ENCODE data around the gene EPHB1. TPM values are rescaled to one million over a fixed set of nuclear protein-coding genes. Genes with fewer than 3 reads are reported as not detected.

Gene EPHB1
- total RNA-seq, 1 donor from 2014 or later: 0.53 TPM

DNA sequence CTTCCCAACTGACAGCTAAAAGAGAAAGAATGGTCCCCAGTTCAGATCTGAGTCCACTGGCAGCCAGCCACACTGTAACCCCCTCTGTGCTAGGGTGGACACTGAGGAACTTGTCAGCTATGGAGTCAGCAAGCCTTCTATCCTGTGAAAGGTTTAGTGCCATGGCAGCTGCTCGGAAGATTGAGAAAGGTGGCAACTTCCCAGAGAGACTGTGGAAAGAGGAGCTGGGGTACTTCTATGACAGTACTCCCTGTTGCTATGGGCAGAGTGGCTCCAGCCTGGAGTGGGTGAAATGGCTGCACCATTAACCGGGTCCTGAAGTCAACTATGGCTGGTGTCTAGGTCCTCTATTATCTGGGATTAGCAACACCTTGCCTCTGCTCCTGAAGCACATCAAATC is 447.2 kb downstream of the EPHB1 start:
- Histone ChIP-seq H3K27me3 (no peaks in the 10 kb centered on the region), H3K9me3 (no peaks in the 10 kb centered on the region), H3K4me1 (no peaks in the 10 kb centered on the region), H3K36me3 (no peaks in the 10 kb centered on the region), H3K4me3 (no peak overlapping the region), H3K27ac (no peak overlapping the region)
- TF ChIP-seq, protein P1, sequence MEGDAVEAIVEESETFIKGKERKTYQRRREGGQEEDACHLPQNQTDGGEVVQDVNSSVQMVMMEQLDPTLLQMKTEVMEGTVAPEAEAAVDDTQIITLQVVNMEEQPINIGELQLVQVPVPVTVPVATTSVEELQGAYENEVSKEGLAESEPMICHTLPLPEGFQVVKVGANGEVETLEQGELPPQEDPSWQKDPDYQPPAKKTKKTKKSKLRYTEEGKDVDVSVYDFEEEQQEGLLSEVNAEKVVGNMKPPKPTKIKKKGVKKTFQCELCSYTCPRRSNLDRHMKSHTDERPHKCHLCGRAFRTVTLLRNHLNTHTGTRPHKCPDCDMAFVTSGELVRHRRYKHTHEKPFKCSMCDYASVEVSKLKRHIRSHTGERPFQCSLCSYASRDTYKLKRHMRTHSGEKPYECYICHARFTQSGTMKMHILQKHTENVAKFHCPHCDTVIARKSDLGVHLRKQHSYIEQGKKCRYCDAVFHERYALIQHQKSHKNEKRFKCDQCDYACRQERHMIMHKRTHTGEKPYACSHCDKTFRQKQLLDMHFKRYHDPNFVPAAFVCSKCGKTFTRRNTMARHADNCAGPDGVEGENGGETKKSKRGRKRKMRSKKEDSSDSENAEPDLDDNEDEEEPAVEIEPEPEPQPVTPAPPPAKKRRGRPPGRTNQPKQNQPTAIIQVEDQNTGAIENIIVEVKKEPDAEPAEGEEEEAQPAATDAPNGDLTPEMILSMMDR (IDR thresholded peaks at IDR 0.05): no peak
- intact Hi-C loops (cut with DNase I): no loop called here
- no peak for DNase-seq (ENCODE audit: low spot score in 2 of 2)

DNA sequence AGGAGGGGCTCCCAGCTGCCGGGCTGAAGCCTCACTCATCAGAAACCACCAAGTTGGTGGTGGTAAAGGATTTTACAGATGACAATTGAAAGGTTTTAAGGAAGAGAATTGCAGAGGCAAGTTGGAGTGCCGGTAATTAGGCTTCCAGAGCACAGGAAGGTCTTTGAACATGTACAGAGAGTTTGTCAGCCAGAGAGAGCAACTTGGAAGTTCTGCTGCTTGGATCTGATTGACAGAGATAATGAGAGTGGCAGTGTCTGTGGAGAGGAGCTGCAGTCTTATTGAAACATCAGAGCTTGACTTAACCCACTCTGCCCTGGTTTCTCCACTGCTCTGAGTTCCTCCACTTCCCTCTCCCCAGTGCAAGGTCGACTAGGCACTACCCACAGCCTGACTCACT is 448.6 kb downstream of the EPHB1 start:
- H3K36me3 ChIP-seq: no peaks in the 10 kb centered on the region
- no peak for DNase-seq (ENCODE audit: low spot score in 2 of 2)
- TF ChIP-seq, protein P1 (IDR thresholded peaks at IDR 0.05): no peak
- H3K27me3 ChIP-seq: no peaks in the 10 kb centered on the region
- H3K4me1 ChIP-seq: no peaks in the 10 kb centered on the region
- H3K9me3 ChIP-seq: no peaks in the 10 kb centered on the region
- H3K4me3 ChIP-seq: no peak overlapping the region
- intact Hi-C loops (cut with DNase I): no loop called here
- no peak overlapping the region for H3K27ac ChIP-seq

DNA sequence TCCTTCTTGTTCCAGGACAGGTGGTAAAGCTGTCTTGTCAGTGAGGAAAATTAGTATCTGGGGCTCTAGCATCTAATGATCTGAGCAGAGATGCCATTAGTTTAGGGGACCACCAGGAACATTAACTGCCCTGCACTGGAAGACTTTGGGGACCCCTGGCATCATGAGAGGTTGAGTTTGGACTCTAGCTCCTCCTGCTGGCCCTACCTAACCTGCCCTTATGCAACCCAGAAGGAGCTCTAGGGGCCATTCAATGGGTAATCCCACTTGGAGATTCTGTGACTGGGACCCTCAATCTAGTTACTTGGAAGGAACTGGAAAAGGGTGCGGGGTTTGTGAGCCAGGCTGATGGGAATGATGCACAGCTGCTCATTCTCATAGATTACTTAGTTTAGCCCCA is 451.0 kb downstream of the EPHB1 start:
- DNase-seq (ENCODE audit: low spot score in 2 of 2): no peak
- no peaks in the 10 kb centered on the region for H3K9me3 ChIP-seq
- H3K4me3 ChIP-seq: no peak overlapping the region
- H3K4me1 ChIP-seq: no peaks in the 10 kb centered on the region
- H3K36me3 ChIP-seq: no peaks in the 10 kb centered on the region
- no peak overlapping the region for H3K27ac ChIP-seq
- intact Hi-C loops (cut with DNase I): no loop called here
- H3K27me3 ChIP-seq: no peaks in the 10 kb centered on the region
- TF ChIP-seq, protein P1 (IDR thresholded peaks at IDR 0.05): no peak

DNA sequence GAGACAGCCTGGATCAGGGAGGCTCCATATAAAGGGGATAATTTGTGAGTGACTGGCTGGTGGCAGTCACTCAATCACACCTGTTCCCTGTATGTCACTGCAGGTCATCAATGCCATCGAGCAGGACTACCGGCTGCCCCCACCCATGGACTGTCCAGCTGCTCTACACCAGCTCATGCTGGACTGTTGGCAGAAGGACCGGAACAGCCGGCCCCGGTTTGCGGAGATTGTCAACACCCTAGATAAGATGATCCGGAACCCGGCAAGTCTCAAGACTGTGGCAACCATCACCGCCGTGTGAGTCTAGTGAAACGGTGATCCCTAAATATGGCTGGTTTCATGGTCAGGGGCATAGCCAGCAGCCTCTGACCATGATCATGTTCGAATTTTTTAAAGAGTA is 453.2 kb downstream of the EPHB1 start:
- Histone ChIP-seq H3K36me3 (no peaks in the 10 kb centered on the region), H3K27me3 (no peaks in the 10 kb centered on the region), H3K4me3 (no peak overlapping the region), H3K4me1 (no peaks in the 10 kb centered on the region), H3K27ac (no peak overlapping the region), H3K9me3 (no peaks in the 10 kb centered on the region)
- DNase-seq (ENCODE audit: low spot score in 2 of 2): no peak
- intact Hi-C loops (cut with DNase I): no loop called here
- TF ChIP-seq, protein P1 (IDR thresholded peaks at IDR 0.05): no peak

DNA sequence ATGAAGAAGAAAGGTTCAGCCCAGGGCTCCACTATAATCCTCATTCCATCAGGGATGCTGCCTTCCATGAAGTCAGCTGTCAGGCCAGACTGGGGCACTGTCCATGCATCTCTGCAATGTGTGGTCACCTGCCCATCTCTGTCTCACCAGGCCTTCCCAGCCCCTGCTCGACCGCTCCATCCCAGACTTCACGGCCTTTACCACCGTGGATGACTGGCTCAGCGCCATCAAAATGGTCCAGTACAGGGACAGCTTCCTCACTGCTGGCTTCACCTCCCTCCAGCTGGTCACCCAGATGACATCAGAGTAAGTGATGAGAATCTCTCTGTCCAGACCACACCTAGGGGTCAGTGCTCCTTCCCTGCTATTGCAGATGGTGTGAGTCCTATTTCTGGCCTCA is 454.1 kb downstream of the EPHB1 start:
- no peak for DNase-seq (ENCODE audit: low spot score in 2 of 2)
- Histone ChIP-seq H3K4me1 (no peaks in the 10 kb centered on the region), H3K9me3 (no peaks in the 10 kb centered on the region), H3K36me3 (no peaks in the 10 kb centered on the region), H3K4me3 (no peak overlapping the region), H3K27ac (no peak overlapping the region), H3K27me3 (no peaks in the 10 kb centered on the region)
- TF ChIP-seq, protein P1 (IDR thresholded peaks at IDR 0.05): no peak
- intact Hi-C loops (cut with DNase I): no loop called here

DNA sequence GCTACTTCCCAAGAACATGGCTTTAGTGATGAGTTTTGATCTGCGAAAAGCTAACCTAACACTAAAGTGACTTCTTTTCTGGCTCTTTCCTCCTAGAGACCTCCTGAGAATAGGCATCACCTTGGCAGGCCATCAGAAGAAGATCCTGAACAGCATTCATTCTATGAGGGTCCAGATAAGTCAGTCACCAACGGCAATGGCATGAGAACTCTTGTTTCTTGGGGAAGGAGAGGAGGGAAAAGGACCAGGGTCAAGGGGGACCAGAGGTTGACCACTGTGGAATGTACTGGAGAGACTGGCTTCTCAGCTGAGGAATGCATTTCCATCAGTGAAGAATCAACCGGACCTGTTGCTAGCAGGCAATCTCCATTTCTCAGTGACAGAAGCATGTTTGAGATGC is 463.9 kb downstream of the EPHB1 start:
- no peaks in the 10 kb centered on the region for H3K9me3 ChIP-seq
- no peaks in the 10 kb centered on the region for H3K36me3 ChIP-seq
- no peaks in the 10 kb centered on the region for H3K27me3 ChIP-seq
- no peak overlapping the region for H3K27ac ChIP-seq
- H3K4me1 ChIP-seq: no peaks in the 10 kb centered on the region
- DNase-seq (ENCODE audit: low spot score in 2 of 2): no peak
- H3K4me3 ChIP-seq: no peak overlapping the region
- TF ChIP-seq, protein P1 (IDR thresholded peaks at IDR 0.05): no peak
- intact Hi-C loops (cut with DNase I): no loop called here

Data from ascending aorta (tissue), 2 donors.